Measurements from ENCODE around the gene MRPL28. TPM values are rescaled to one million over a fixed set of nuclear protein-coding genes. Genes with fewer than 3 reads are reported as not detected.
"Not testable (repeated sequence)": the region's sequence is repeated elsewhere in the genome, so short reads cannot be mapped to it uniquely, and the experiment has no call there.

Gene MRPL28
- total and polyA plus RNA-seq, 4 donors = 28.3 to 63.4 (median 50.1) TPM

GRCh38 chr16:345772-346171 is 24.6 kb downstream of the MRPL28 start:
- H3K27ac ChIP-seq (ENCODE audit: low read depth in 1 of 2, low read length in 2 of 2) = no peak overlapping the region
- no peak overlapping the region for H3K9ac ChIP-seq (ENCODE audit: low read depth in 1 of 2, low read length in 2 of 2)
- H3K27me3 ChIP-seq (ENCODE audit: control insufficient read depth in 4 of 4, insufficient read depth in 4 of 4, low read length in 3 of 4) = no peaks in the 10 kb centered on the region
- 92% methylated on average over 11 of the region's 11 CpGs for WGBS
- H3K4me3 ChIP-seq (ENCODE audit: low read depth in 1 of 3, low read length in 3 of 3) = no peak overlapping the region
- no peaks in the 10 kb centered on the region for H3K9me3 ChIP-seq (ENCODE audit: control insufficient read depth in 4 of 4, low read length in 3 of 4)
- H3K4me1 ChIP-seq (ENCODE audit: control insufficient read depth in 4 of 4, insufficient read depth in 4 of 4, low read length in 3 of 4) = no peaks in the 10 kb centered on the region
- DNase-seq (ENCODE audit: low spot score) = no peak
- no peak for TF ChIP-seq NR2F2 (IDR thresholded peaks at IDR 0.05)
- no peak for TF ChIP-seq GABPA (IDR thresholded peaks at IDR 0.05 in 1 of 2, conservative IDR thresholded peaks at IDR 0.05 in 1 of 2)
- TF ChIP-seq JUND (IDR thresholded peaks at IDR 0.05) = no peak
- no peak for TF ChIP-seq MAX (IDR thresholded peaks at IDR 0.05)
- TF ChIP-seq ZBTB33 (IDR thresholded peaks at IDR 0.05) = no peak
- no peak for TF ChIP-seq REST (IDR thresholded peaks at IDR 0.05)
- no peak for TF ChIP-seq EGR1 (IDR thresholded peaks at IDR 0.05; ENCODE audit: low read depth in 2 of 2)
- no peak for TF ChIP-seq HNF4A (conservative IDR thresholded peaks at IDR 0.05)
- no peak for TF ChIP-seq SP1 (IDR thresholded peaks at IDR 0.05)
- peaks cover 0 to 12% (median 5%) of the 10 kb centered on the region in 4 donors for H3K36me3 ChIP-seq (ENCODE audit: control insufficient read depth in 4 of 4, insufficient read depth in 3 of 4, low read depth in 1 of 4, low read length in 3 of 4)

GRCh38 chr16:342455-343213 is 27.7 kb downstream of the MRPL28 start:
- H3K27me3 ChIP-seq (ENCODE audit: control insufficient read depth in 4 of 4, insufficient read depth in 4 of 4, low read length in 3 of 4) = no peaks in the 10 kb centered on the region
- no peaks in the 10 kb centered on the region for H3K9me3 ChIP-seq (ENCODE audit: control insufficient read depth in 4 of 4, low read length in 3 of 4)
- no peak overlapping the region for H3K27ac ChIP-seq (ENCODE audit: low read depth in 1 of 2, low read length in 2 of 2)
- no peak for DNase-seq (ENCODE audit: low spot score)
- no peak overlapping the region for H3K4me3 ChIP-seq (ENCODE audit: low read depth in 1 of 3, low read length in 3 of 3)
- WGBS = 93% methylated on average over 18 of the region's 18 CpGs
- H3K4me1 ChIP-seq (ENCODE audit: control insufficient read depth in 4 of 4, insufficient read depth in 4 of 4, low read length in 3 of 4) = peaks cover 0 to 4% (median 0%) of the 10 kb centered on the region in 4 donors
- no peak for TF ChIP-seq HNF4G (IDR thresholded peaks at IDR 0.05)
- TF ChIP-seq MAX (IDR thresholded peaks at IDR 0.05) = no peak
- no peak for TF ChIP-seq SP1 (IDR thresholded peaks at IDR 0.05)
- no peak for TF ChIP-seq TAF1 (conservative IDR thresholded peaks at IDR 0.05)
- TF ChIP-seq EGR1 (IDR thresholded peaks at IDR 0.05; ENCODE audit: low read depth in 2 of 2) = no peak
- no peak for TF ChIP-seq NR2F2 (IDR thresholded peaks at IDR 0.05)
- no peak for TF ChIP-seq FOXA2 (IDR thresholded peaks at IDR 0.05)
- H3K9ac ChIP-seq (ENCODE audit: low read depth in 1 of 2, low read length in 2 of 2) = no peak overlapping the region
- peaks cover 0 to 12% (median 5%) of the 10 kb centered on the region in 4 donors for H3K36me3 ChIP-seq (ENCODE audit: control insufficient read depth in 4 of 4, insufficient read depth in 3 of 4, low read depth in 1 of 4, low read length in 3 of 4)

GRCh38 chr16:341974-342336 is 28.4 kb downstream of the MRPL28 start:
- not testable (repeated sequence) for H3K4me1 ChIP-seq (ENCODE audit: control insufficient read depth in 4 of 4, insufficient read depth in 4 of 4, low read length in 3 of 4); H3K27me3 ChIP-seq (ENCODE audit: control insufficient read depth in 4 of 4, insufficient read depth in 4 of 4, low read length in 3 of 4); H3K9ac ChIP-seq (ENCODE audit: low read depth in 1 of 2, low read length in 2 of 2); H3K9me3 ChIP-seq (ENCODE audit: control insufficient read depth in 4 of 4, low read length in 3 of 4); H3K27ac ChIP-seq (ENCODE audit: low read depth in 1 of 2, low read length in 2 of 2); DNase-seq (ENCODE audit: low spot score); H3K4me3 ChIP-seq (ENCODE audit: low read depth in 1 of 3, low read length in 3 of 3)
- H3K36me3 ChIP-seq (ENCODE audit: control insufficient read depth in 4 of 4, insufficient read depth in 3 of 4, low read depth in 1 of 4, low read length in 3 of 4) = peaks cover 0 to 12% (median 5%) of the 10 kb centered on the region in 4 donors
- WGBS = 96% methylated on average over 13 of the region's 13 CpGs

GRCh38 chr16:341095-341973 is 29.0 kb downstream of the MRPL28 start:
- H3K27me3 ChIP-seq (ENCODE audit: control insufficient read depth in 4 of 4, insufficient read depth in 4 of 4, low read length in 3 of 4); H3K4me1 ChIP-seq (ENCODE audit: control insufficient read depth in 4 of 4, insufficient read depth in 4 of 4, low read length in 3 of 4); H3K4me3 ChIP-seq (ENCODE audit: low read depth in 1 of 3, low read length in 3 of 3); H3K9me3 ChIP-seq (ENCODE audit: control insufficient read depth in 4 of 4, low read length in 3 of 4); DNase-seq (ENCODE audit: low spot score); H3K9ac ChIP-seq (ENCODE audit: low read depth in 1 of 2, low read length in 2 of 2); H3K27ac ChIP-seq (ENCODE audit: low read depth in 1 of 2, low read length in 2 of 2); H3K36me3 ChIP-seq (ENCODE audit: control insufficient read depth in 4 of 4, insufficient read depth in 3 of 4, low read depth in 1 of 4, low read length in 3 of 4): not testable (repeated sequence)
- WGBS = 97% methylated on average over 47 of the region's 47 CpGs

All from liver (tissue), 9 donors.